Neuron (in vitro differentiated cells): Measurements from ENCODE around the gene BHLHA15.

ENCODE experiments used
- H2AFZ ChIP-seq: one replicate; pipeline ENCODE4 v1.6.1; 2013; ENCODE audit warnings: low read depth, mild to moderate bottlenecking, inconsistent platforms, low read length, moderate library complexity
- H3K27me3 ChIP-seq: one replicate; pipeline ENCODE4 v1.6.1; 2013; ENCODE audit warnings: low read length; ENCODE audit not compliant: insufficient read depth
- H3K36me3 ChIP-seq: one replicate; pipeline ENCODE4 v1.6.1; 2013; ENCODE audit warnings: low read length; ENCODE audit not compliant: insufficient read depth
- H3K4me1 ChIP-seq: one replicate; pipeline ENCODE4 v1.6.1; 2013; ENCODE audit warnings: low read length; ENCODE audit not compliant: insufficient read depth
- H3K4me3 ChIP-seq: 2 replicates; pipeline ENCODE4 v1.5.1; 2013; ENCODE audit warnings: mild to moderate bottlenecking, low read length, moderate library complexity
- H3K9me3 ChIP-seq: one replicate; pipeline ENCODE4 v1.6.1; 2013; ENCODE audit warnings: low read length

BHLHA15 gene

GRCh38 chr7:98209166-98209920 is 1.9 kb upstream of the BHLHA15 start:
- peaks cover 31% of the 10 kb centered on the region for H3K36me3 ChIP-seq
- H3K9me3 ChIP-seq = peaks cover 3% of the 10 kb centered on the region
- no peaks in the 10 kb centered on the region for H3K27me3 ChIP-seq
- H3K4me1 ChIP-seq = no peaks in the 10 kb centered on the region
- no peak overlapping the region for H3K4me3 ChIP-seq
- H2AFZ ChIP-seq = no peak overlapping the region

- H3K4me3 ChIP-seq = no peak overlapping the region
- no peaks in the 10 kb centered on the region for H3K4me1 ChIP-seq
- H3K36me3 ChIP-seq = peaks cover 19% of the 10 kb centered on the region
- H3K9me3 ChIP-seq = peaks cover 3% of the 10 kb centered on the region
- no peak overlapping the region for H2AFZ ChIP-seq
- H3K27me3 ChIP-seq = no peaks in the 10 kb centered on the region
These were observed 572 bp upstream of the BHLHA15 start for GRCh38 chr7:98210513-98211220.

GRCh38 chr7:98211676-98212531 is 665 bp downstream of the BHLHA15 start:
- Histone ChIP-seq H3K27me3 (no peaks in the 10 kb centered on the region), H3K36me3 (peaks cover 13% of the 10 kb centered on the region), H3K9me3 (peaks cover 3% of the 10 kb centered on the region), H2AFZ (no peak overlapping the region), H3K4me3 (no peak overlapping the region), H3K4me1 (no peaks in the 10 kb centered on the region)

GRCh38 chr7:98212532-98213041 is 1.3 kb downstream of the BHLHA15 start:
- H3K27me3 ChIP-seq = no peaks in the 10 kb centered on the region
- H2AFZ ChIP-seq = no peak overlapping the region
- H3K4me3 ChIP-seq = no peak overlapping the region
- H3K36me3 ChIP-seq = peaks cover 10% of the 10 kb centered on the region
- H3K4me1 ChIP-seq = no peaks in the 10 kb centered on the region
- peaks cover 3% of the 10 kb centered on the region for H3K9me3 ChIP-seq

GRCh38 chr7:98213296-98213887 is 2.2 kb downstream of the BHLHA15 start:
- H3K4me3 ChIP-seq = no peak overlapping the region
- H3K27me3 ChIP-seq = no peaks in the 10 kb centered on the region
- H2AFZ ChIP-seq = no peak overlapping the region
- peaks cover 3% of the 10 kb centered on the region for H3K9me3 ChIP-seq
- no peaks in the 10 kb centered on the region for H3K4me1 ChIP-seq
- peaks cover 12% of the 10 kb centered on the region for H3K36me3 ChIP-seq

- H3K36me3 ChIP-seq = peaks cover 12% of the 10 kb centered on the region
- peaks cover 3% of the 10 kb centered on the region for H3K9me3 ChIP-seq
- H3K4me3 ChIP-seq = no peak overlapping the region
- H3K4me1 ChIP-seq = no peaks in the 10 kb centered on the region
- H2AFZ ChIP-seq = no peak overlapping the region
- no peaks in the 10 kb centered on the region for H3K27me3 ChIP-seq
These were observed 2.9 kb downstream of the BHLHA15 start for GRCh38 chr7:98213888-98214810.

- peaks cover 10% of the 10 kb centered on the region for H3K36me3 ChIP-seq
These were observed 3.6 kb downstream of the BHLHA15 start for GRCh38 chr7:98214811-98215321.

GRCh38 chr7:98215561-98216495 is 4.6 kb downstream of the BHLHA15 start:
- Histone ChIP-seq H3K9me3 (peaks cover 3% of the 10 kb centered on the region), H3K27me3 (no peaks in the 10 kb centered on the region), H3K4me1 (no peaks in the 10 kb centered on the region), H3K4me3 (no peak overlapping the region), H3K36me3 (peaks cover 10% of the 10 kb centered on the region), H2AFZ (no peak overlapping the region)

More at GRCh38 chr7:98214811-98215321, 3.6 kb downstream of the BHLHA15 start:
- H3K4me3 ChIP-seq = no peak overlapping the region
- H3K9me3 ChIP-seq = peaks cover 3% of the 10 kb centered on the region
- no peaks in the 10 kb centered on the region for H3K27me3 ChIP-seq
- H2AFZ ChIP-seq = no peak overlapping the region
- H3K4me1 ChIP-seq = no peaks in the 10 kb centered on the region

- no peak overlapping the region for H2AFZ ChIP-seq
- H3K9me3 ChIP-seq = no peaks in the 10 kb centered on the region
- no peaks in the 10 kb centered on the region for H3K4me1 ChIP-seq
- H3K27me3 ChIP-seq = no peaks in the 10 kb centered on the region
- H3K4me3 ChIP-seq = no peak overlapping the region
- H3K36me3 ChIP-seq = peaks cover 17% of the 10 kb centered on the region
These were observed 5.8 kb downstream of the BHLHA15 start for GRCh38 chr7:98216941-98217622.

- peaks cover 20% of the 10 kb centered on the region for H3K36me3 ChIP-seq
- H3K4me3 ChIP-seq = no peak overlapping the region
- H3K27me3 ChIP-seq = no peaks in the 10 kb centered on the region
- H2AFZ ChIP-seq = no peak overlapping the region
- H3K9me3 ChIP-seq = no peaks in the 10 kb centered on the region
- H3K4me1 ChIP-seq = no peaks in the 10 kb centered on the region
These were observed 6.7 kb downstream of the BHLHA15 start for GRCh38 chr7:98217623-98218582.
